H1 (cell line): ENCODE data around the gene SLAIN2. TPM values are rescaled to one million over a fixed set of nuclear protein-coding genes. Genes with fewer than 3 reads are reported as not detected.

Experiments
- CTCF ChIA-PET: fragments of 300-600 bp; sonication (Branson Sonifier 250); formaldehyde crosslinking; loops from one replicate; lab custom pipeline; 2021; ENCODE audit not compliant: partially characterized antibody; lab: Charles Lee
- POLR2A ChIA-PET: fragments of 300-600 bp; sonication (Branson Sonifier 250); formaldehyde crosslinking; loops from one replicate; lab custom pipeline; 2021; ENCODE audit warnings: inconsistent platforms; ENCODE audit not compliant: partially characterized antibody; lab: Charles Lee
- DNase-seq, 2 experiments: peaks; one replicate each; pipeline versions ENCODE4 v3.0.0 to v3.0.0-alpha.2; 2010 to 2022; ENCODE audit warnings: low spot score in 2 of 2, low read depth in 1 of 2, mixed read lengths in 1 of 2
- FAIRE-seq: peaks from 2 replicates; lab custom pipeline; 2011; peaks lifted over from hg19 to GRCh38; lab: Jason Lieb, UNC
- H2AFZ ChIP-seq: 2 replicates; pipeline ENCODE4 v1.8.1; 2012; ENCODE audit warnings: low read length, inconsistent platforms
- H2AK5ac ChIP-seq: 2 replicates; pipeline ENCODE4 v1.6.1; 2013; ENCODE audit warnings: low read depth, low read length
- H2BK120ac ChIP-seq: replicated peaks from 2 replicates; pipeline ENCODE3; 2013; ENCODE audit warnings: low read depth, low read length, inconsistent platforms
- H2BK12ac ChIP-seq: 2 replicates; pipeline ENCODE4 v1.6.1; 2013; ENCODE audit warnings: low read depth, low read length
- H2BK15ac ChIP-seq: 2 replicates; pipeline ENCODE4 v1.6.1; 2013; ENCODE audit warnings: low read length
- H2BK20ac ChIP-seq: 2 replicates; pipeline ENCODE4 v1.6.1; 2013; ENCODE audit warnings: low read length
- H2BK5ac ChIP-seq: 2 replicates; pipeline ENCODE4 v1.6.1; 2013; ENCODE audit warnings: low read depth, low read length
- H3K14ac ChIP-seq: 2 replicates; pipeline ENCODE4 v1.6.1; 2013; ENCODE audit warnings: inconsistent platforms; ENCODE audit not compliant: insufficient read length
- H3K18ac ChIP-seq: 2 replicates; pipeline ENCODE4 v1.6.1; 2013; ENCODE audit warnings: low read length; ENCODE audit errors: extremely low read depth
- H3K23ac ChIP-seq: 2 replicates; pipeline ENCODE4 v1.6.1; 2013; ENCODE audit warnings: inconsistent platforms; ENCODE audit not compliant: insufficient read length
- H3K23me2 ChIP-seq: 2 replicates; pipeline ENCODE4 v1.6.1; 2013; ENCODE audit warnings: low read depth, low read length
- H3K27ac ChIP-seq: 2 replicates; pipeline ENCODE4 v1.6.1; 2011; ENCODE audit warnings: low read depth, low read length, inconsistent platforms
- H3K27me3 ChIP-seq, 4 experiments: replicated peaks in 1 of 4; 1 replicate in 1 of 4; 2 replicates in 3 of 4; pipeline versions ENCODE4 v1.6.1 to v1.8.1; 2011 to 2013; ENCODE audit warnings: low read length in 3 of 4, mild to moderate bottlenecking in 3 of 4, inconsistent platforms in 2 of 4, mixed read lengths in 2 of 4, moderate library complexity in 1 of 4; ENCODE audit not compliant: control insufficient read depth in 3 of 4, insufficient read depth in 3 of 4; ENCODE audit errors: extremely low read depth in 1 of 4
- H3K36me3 ChIP-seq, 4 experiments: 2 replicates each; pipeline versions ENCODE4 v1.6.1 to v1.8.1; 2011 to 2013; ENCODE audit warnings: mild to moderate bottlenecking in 4 of 4, low read length in 3 of 4, moderate library complexity in 2 of 4, control low read depth in 1 of 4, inconsistent platforms in 1 of 4; ENCODE audit not compliant: insufficient read depth in 4 of 4, control insufficient read depth in 2 of 4
- H3K4ac ChIP-seq: replicated peaks from 2 replicates; pipeline ENCODE3; 2013; ENCODE audit warnings: low read length, low read depth, mixed read lengths, inconsistent platforms; ENCODE audit not compliant: insufficient read length
- H3K4me1 ChIP-seq, 4 experiments: replicated peaks in 1 of 4; 1 replicate in 1 of 4; 2 replicates in 3 of 4; pipeline versions ENCODE4 v1.6.1 to v1.8.1; 2011 to 2013; ENCODE audit warnings: low read length in 3 of 4, inconsistent platforms in 2 of 4, mixed read lengths in 1 of 4; ENCODE audit not compliant: insufficient read depth in 4 of 4, control insufficient read depth in 3 of 4
- H3K4me2 ChIP-seq, 2 experiments: 2 replicates each; pipeline versions ENCODE4 v1.6.1 to v1.8.1; 2011 to 2013; ENCODE audit warnings: low read depth in 2 of 2, low read length in 2 of 2, control low read depth in 1 of 2, inconsistent platforms in 1 of 2, mild to moderate bottlenecking in 1 of 2; ENCODE audit not compliant: insufficient read depth in 1 of 2
- H3K4me3 ChIP-seq, 4 experiments: fragments of 200-600, 300-600 bp in 1 of 4; sonication (generic), shearing (Covaris generic), sonication (Bioruptor Twin) in 1 of 4; 2 replicates each; pipeline versions ENCODE4 v1.5.1 to v1.8.1; 2011 to 2016; ENCODE audit warnings: low read length in 4 of 4, low read depth in 3 of 4, control low read depth in 2 of 4, inconsistent platforms in 2 of 4, mild to moderate bottlenecking in 2 of 4, mixed read lengths in 1 of 4, moderate library complexity in 1 of 4; ENCODE audit not compliant: insufficient read depth in 2 of 4; ENCODE audit errors: extremely low read depth in 1 of 4
- H3K56ac ChIP-seq: replicated peaks from 2 replicates; pipeline ENCODE3; 2013; ENCODE audit warnings: low read depth, mild to moderate bottlenecking, mixed read lengths, low read length, inconsistent platforms; ENCODE audit not compliant: insufficient read length
- H3K79me1 ChIP-seq: 2 replicates; pipeline ENCODE4 v1.6.1; 2013; ENCODE audit warnings: low read depth, low read length, control low read depth
- H3K79me2 ChIP-seq, 2 experiments: 2 replicates each; pipeline versions ENCODE4 v1.6.1 to v1.8.1; 2012 to 2013; ENCODE audit warnings: low read length in 2 of 2, mild to moderate bottlenecking in 2 of 2, inconsistent platforms in 1 of 2; ENCODE audit not compliant: insufficient read depth in 2 of 2, control insufficient read depth in 1 of 2
- H3K9ac ChIP-seq, 4 experiments: replicated peaks in 1 of 4; 1 replicate in 1 of 4; 2 replicates in 3 of 4; pipeline versions ENCODE4 v1.6.1 to v1.8.1; 2011 to 2013; ENCODE audit warnings: low read depth in 3 of 4, low read length in 3 of 4, control low read depth in 2 of 4, mild to moderate bottlenecking in 2 of 4, moderate library complexity in 2 of 4, inconsistent platforms in 1 of 4; ENCODE audit errors: extremely low read depth in 1 of 4
- H3K9me3 ChIP-seq, 2 experiments: 2 replicates each; pipeline versions ENCODE4 v1.6.1 to v1.8.1; 2012 to 2013; ENCODE audit warnings: mild to moderate bottlenecking in 2 of 2, moderate library complexity in 2 of 2, control low read depth in 1 of 2, inconsistent platforms in 1 of 2, low read depth in 1 of 2, low read length in 1 of 2, mixed read lengths in 1 of 2; ENCODE audit not compliant: insufficient read depth in 2 of 2
- H4K20me1 ChIP-seq, 2 experiments: replicated peaks in 1 of 2; 2 replicates each; pipeline versions ENCODE3 to v1.8.1; 2011 to 2013; ENCODE audit warnings: inconsistent platforms in 2 of 2, low read length in 2 of 2, mild to moderate bottlenecking in 1 of 2; ENCODE audit not compliant: insufficient read depth in 2 of 2, control insufficient read depth in 1 of 2
- H4K5ac ChIP-seq: 2 replicates; pipeline ENCODE4 v1.6.1; 2013; ENCODE audit warnings: low read length, low read depth, mixed read lengths, inconsistent platforms; ENCODE audit not compliant: insufficient read length
- H4K8ac ChIP-seq: 2 replicates; pipeline ENCODE4 v1.8.0; 2013; ENCODE audit warnings: mild to moderate bottlenecking, moderate library complexity, low read length, inconsistent platforms; ENCODE audit not compliant: insufficient read depth; ENCODE audit errors: extremely low read depth
- H4K91ac ChIP-seq: replicated peaks from 2 replicates; pipeline ENCODE3; 2013; ENCODE audit warnings: low read length, mixed read lengths, inconsistent platforms; ENCODE audit not compliant: insufficient read length
- CREB1 ChIP-seq: IDR thresholded peaks from 2 replicates; pipeline ENCODE4 v1.6.1; 2012; ENCODE audit warnings: inconsistent platforms
- CTBP2 ChIP-seq: IDR thresholded peaks from 2 replicates; pipeline ENCODE4 v1.7.0; 2011; ENCODE audit warnings: borderline replicate concordance, mild to moderate bottlenecking, moderate library complexity, mixed read lengths, low read length; ENCODE audit not compliant: insufficient read depth, insufficient read length
- GTF2F1 ChIP-seq: IDR thresholded peaks from 2 replicates; pipeline ENCODE4 v1.6.1; 2012; ENCODE audit warnings: low read depth, low read length, improper control_type of control experiment, borderline replicate concordance
- SRF ChIP-seq: IDR thresholded peaks from 2 replicates; pipeline ENCODE4 v1.6.1; 2011; ENCODE audit warnings: mild to moderate bottlenecking, low read depth, low read length, moderate library complexity
- TBP ChIP-seq: IDR thresholded peaks from 2 replicates; pipeline ENCODE4 v1.6.1; 2011; ENCODE audit warnings: low read depth, low read length, improper control_type of control experiment
- TCF12 ChIP-seq: IDR thresholded peaks from 2 replicates; pipeline ENCODE4 v1.6.1; 2011; ENCODE audit warnings: low read depth, mild to moderate bottlenecking, low read length
- TEAD4 ChIP-seq: IDR thresholded peaks from 2 replicates; pipeline ENCODE4 v1.6.1; 2012; ENCODE audit warnings: low read depth, low read length, inconsistent platforms, mixed read lengths
- WGBS, 2 experiments: shearing (Covaris generic) in 1 of 2; methylation state at CpG; one replicate each; pipeline versions ENCODE4 v1.1.6 to v1.1.7; 2013 to 2015; ENCODE audit warnings: low lambda C conversion rate in 2 of 2, mixed read lengths in 2 of 2, inconsistent platforms in 1 of 2, low coverage in 1 of 2, missing lambda C conversion rate in 1 of 2; ENCODE audit not compliant: insufficient replicate concordance in 2 of 2, insufficient coverage in 1 of 2, insufficient read length in 1 of 2; ENCODE audit errors: extremely low coverage in 1 of 2, missing lambda C conversion rate in 1 of 2; 5-methylcytosine and 5-hydroxymethylcytosine counted together
- polyA plus RNA-seq, 7 experiments: library from polyadenylated mRNA; depleted of rRNA in 3 of 7; stranded (reverse) in 5 of 7; unstranded in 2 of 7; fragments of >200 nt in 5 of 7; fragments of 200-250 nt in 2 of 7; gene quantifications; 1 replicate in 5 of 7; 2 replicates in 1 of 7; 4 replicates in 1 of 7; pipeline versions ENCODE4 v1.2.1 to v1.2.3, GENCODE V29; 2011 to 2013; ENCODE audit warnings: missing spikeins in 2 of 7, mixed read lengths in 2 of 7
- total RNA-seq: library from RNA; stranded (reverse); fragmentation: NEBNext Ultra II Directional; extraction: Animal tissue kit (Norgen Biotek cat#: 25700); gene quantifications from 2 replicates; pipeline ENCODE4 v1.2.1, GENCODE V29; 2021
- TF ChIP-seq, protein P1 (sequence below): IDR thresholded peaks from 2 replicates; pipeline ENCODE4 v1.6.1; 2012; ENCODE audit warnings: inconsistent platforms

The SLAIN2 gene
- total and polyA plus RNA-seq, 2 of the 8 experiments (the other 6 are each of a cell fraction or from before 2014, with no cell fraction given), result 8.2 to 40.0 TPM

DNA sequence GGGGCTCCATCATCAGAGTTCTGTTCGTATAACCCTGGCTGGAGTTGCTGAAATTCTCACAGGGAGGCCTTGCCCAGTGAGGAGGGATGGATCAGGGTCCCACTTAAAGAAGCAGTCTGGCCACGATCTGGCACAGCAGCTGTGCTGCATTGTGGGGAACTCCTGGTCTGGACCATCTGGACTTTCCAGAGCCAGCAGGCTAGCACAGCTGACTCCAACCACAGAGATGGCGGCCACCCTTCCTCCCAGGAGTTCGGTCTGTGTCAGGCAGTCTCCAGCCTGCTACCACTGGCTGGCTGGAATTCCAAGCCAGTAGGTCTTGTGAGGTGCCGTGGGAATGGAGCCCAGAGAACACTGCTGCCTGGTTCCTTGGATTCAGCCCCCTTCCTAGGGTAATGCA lies 62.0 kb downstream of the SLAIN2 start:
- no peak overlapping the region for H3K14ac ChIP-seq
- no peak overlapping the region for H2BK15ac ChIP-seq
- POLR2A ChIA-PET, result no interaction called here
- DNase-seq (no peak), FAIRE-seq (no peak)
- no peak overlapping the region for H3K27ac ChIP-seq
- no peaks in the 10 kb centered on the region for H3K27me3 ChIP-seq
- H4K91ac ChIP-seq, result no peak overlapping the region
- no peak overlapping the region for H2AK5ac ChIP-seq
- CTCF ChIA-PET, result no interaction called here
- TF ChIP-seq TEAD4 (no peak), TBP (no peak), CTBP2 (no peak), SRF (no peak), CREB1 (no peak), GTF2F1 (no peak), TCF12 (no peak)
- TF ChIP-seq, protein P1, sequence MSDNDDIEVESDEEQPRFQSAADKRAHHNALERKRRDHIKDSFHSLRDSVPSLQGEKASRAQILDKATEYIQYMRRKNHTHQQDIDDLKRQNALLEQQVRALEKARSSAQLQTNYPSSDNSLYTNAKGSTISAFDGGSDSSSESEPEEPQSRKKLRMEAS, result no peak
- H2AFZ ChIP-seq, result no peak overlapping the region
- H3K56ac ChIP-seq, result no peak overlapping the region
- H3K9ac ChIP-seq, result no peak overlapping the region
- WGBS, 2 experiments, result 87% methylated on average over 5 of the region's 5 CpGs; no CpG with 5 or more reads in 1 of the 2 experiments
- H3K4me2 ChIP-seq, result no peak overlapping the region
- no peak overlapping the region for H3K4ac ChIP-seq
- H2BK5ac ChIP-seq, result no peak overlapping the region
- H2BK120ac ChIP-seq, result no peak overlapping the region
- no peaks in the 10 kb centered on the region for H3K79me2 ChIP-seq
- no peak overlapping the region for H3K23ac ChIP-seq
- no peaks in the 10 kb centered on the region; a peak in 1 of 7 replicates for H3K4me1 ChIP-seq
- H4K5ac ChIP-seq, result no peak overlapping the region
- H3K36me3 ChIP-seq, result no peaks in the 10 kb centered on the region
- no peak overlapping the region for H2BK12ac ChIP-seq
- no peaks in the 10 kb centered on the region for H4K20me1 ChIP-seq
- no peaks in the 10 kb centered on the region for H3K23me2 ChIP-seq
- no peak overlapping the region for H3K4me3 ChIP-seq
- H3K9me3 ChIP-seq, result no peaks in the 10 kb centered on the region
- no peaks in the 10 kb centered on the region for H3K79me1 ChIP-seq
- H2BK20ac ChIP-seq, result no peak overlapping the region
- no peak overlapping the region for H3K18ac ChIP-seq
- H4K8ac ChIP-seq, result no peak overlapping the region; the same call in 1 of the 2 replicates
